Astrocyte of the spinal cord (primary cell): ENCODE measurements around the gene GDA.

Experiments
- DNase-seq: peaks from one replicate; pipeline ENCODE4 v3.0.0; 2011; ENCODE audit warnings: low read depth, low spot score
- H3K4me3 ChIP-seq: 2 replicates; pipeline ENCODE4 v1.5.1; 2011; ENCODE audit warnings: low read depth, mild to moderate bottlenecking, low read length, moderate library complexity
- CTCF ChIP-seq: IDR thresholded peaks from 2 replicates; pipeline ENCODE4 v1.5.1; 2012; ENCODE audit warnings: low read depth, mild to moderate bottlenecking, low read length, inconsistent platforms
- in situ Hi-C: cut with HindIII; loops from 2 replicates; pipeline ENCODE4 v1.10.0; 2017; ENCODE audit warnings: low sequenced_read_pairs

GDA gene

GRCh38 chr9:72156586-72156985 is 7.3 kb downstream of the GDA start:
- H3K4me3 ChIP-seq, result no peak overlapping the region
- in situ Hi-C loops, result no loop called here
- DNase-seq, result no peak
- TF ChIP-seq CTCF, result no peak

GRCh38 chr9:72158680-72159079 is 9.4 kb downstream of the GDA start:
- no peak for DNase-seq
- TF ChIP-seq CTCF, result no peak
- in situ Hi-C loops, result no loop called here
- no peak overlapping the region for H3K4me3 ChIP-seq

GRCh38 chr9:72160446-72161123 is 11.3 kb downstream of the GDA start:
- in situ Hi-C loops, result no loop called here
- no peak overlapping the region for H3K4me3 ChIP-seq
- DNase-seq, result no peak
- TF ChIP-seq CTCF, result no peak

- TF ChIP-seq CTCF, result no peak
- H3K4me3 ChIP-seq, result no peak overlapping the region
- in situ Hi-C loops, result no loop called here
- DNase-seq, result no peak
Measured at GRCh38 chr9:72165326-72165725, 16.1 kb downstream of the GDA start.

- in situ Hi-C loops, result no loop called here
- no peak for TF ChIP-seq CTCF
- no peak overlapping the region for H3K4me3 ChIP-seq
- DNase-seq, result no peak
Measured at GRCh38 chr9:72165821-72166547, 16.7 kb downstream of the GDA start.

- DNase-seq, result no peak
- TF ChIP-seq CTCF, result no peak
- H3K4me3 ChIP-seq, result no peak overlapping the region
- in situ Hi-C loops, result no loop called here
Measured at GRCh38 chr9:72168075-72168474, 18.8 kb downstream of the GDA start.
